ENCODE data around the gene BRSK1.

- no peak for TF ChIP-seq CTCF (IDR thresholded peaks at IDR 0.05)
- TF ChIP-seq POLR2A (IDR thresholded peaks at IDR 0.05) = no peak
- no peak for TF ChIP-seq POLR2AphosphoS5 (IDR thresholded peaks at IDR 0.05)
- no peak for TF ChIP-seq EP300 (IDR thresholded peaks at IDR 0.05)
Measured at GRCh38 chr19:55240713-55241020, 43.1 kb upstream of the BRSK1 start.

Measured in stomach (tissue), 4 donors.